GM12878 (cell line): Measurements from ENCODE around the gene PALLD. TPM values are rescaled to one million over a fixed set of nuclear protein-coding genes. Genes with fewer than 3 reads are reported as not detected.
A peak's percentile ranks its signal among the peaks of the same experiment; 100 is the strongest.

Experiments
- ATAC-seq: fragments of 200-7000 bp; cut with Tn5 transposase; 3 replicates; pipeline ENCODE4 v1.9.1; 2020; ENCODE audit warnings: mild to moderate bottlenecking, moderate library complexity
- BruUV-seq: library from RNA; stranded (reverse); fragments of 400-500 nt; replicated peaks from 2 replicates; lab custom pipeline; 2021; lab: Mats Ljungman, UMichigan
- CTCF ChIA-PET: fragments of 300-600 bp; sonication (Branson Sonifier 250); formaldehyde crosslinking; extraction: SDS; loops from one replicate; lab custom pipeline; 2021; ENCODE audit warnings: inconsistent platforms; lab: Yijun Ruan, JAX
- POLR2A ChIA-PET: fragments of 350-600 bp; formaldehyde crosslinking; extraction: SDS; loops from one replicate; lab custom pipeline; 2021; ENCODE audit warnings: inconsistent platforms; lab: Charles Lee
- RAD21 ChIA-PET: fragments of 300-600 bp; sonication (Branson Sonifier 250); formaldehyde crosslinking; loops from one replicate; lab custom pipeline; 2023; ENCODE audit warnings: antibody characterized with exemption; ENCODE audit not compliant: unreplicated experiment; lab: Charles Lee
- SMC1A ChIA-PET: fragments of 300-600 bp; sonication (Branson Sonifier 250); formaldehyde crosslinking; loops from one replicate; lab custom pipeline; 2023; ENCODE audit not compliant: unreplicated experiment, uncharacterized antibody; lab: Charles Lee
- DNase-seq: peaks from one replicate; pipeline ENCODE4 v3.0.0-alpha.2; 2011; ENCODE audit warnings: low read depth, low spot score
- FAIRE-seq: peaks from 3 replicates; lab custom pipeline; 2011; peaks lifted over from hg19 to GRCh38; lab: Jason Lieb, UNC
- H2AFZ ChIP-seq: 2 replicates; pipeline ENCODE4 v1.6.0; 2011; ENCODE audit warnings: low read depth, low read length, control low read depth; ENCODE audit not compliant: control insufficient read depth
- H3K27ac ChIP-seq: 2 replicates; pipeline ENCODE4 v1.5.1; 2011; ENCODE audit warnings: control low read depth; ENCODE audit not compliant: control insufficient read depth, insufficient read depth
- H3K27me3 ChIP-seq, 2 experiments: replicated peaks in 1 of 2; 2 replicates each; pipeline versions ENCODE4 v1.6.0 to v1.6.1; 2011; ENCODE audit warnings: low read length in 1 of 2; ENCODE audit not compliant: control insufficient read depth in 2 of 2, insufficient read depth in 2 of 2
- H3K36me3 ChIP-seq, 2 experiments: 2 replicates each; pipeline ENCODE4 v1.5.1; 2011; ENCODE audit warnings: low read length in 1 of 2; ENCODE audit not compliant: control insufficient read depth in 2 of 2, insufficient read depth in 2 of 2
- H3K4me1 ChIP-seq: 2 replicates; pipeline ENCODE4 v1.6.1; 2011; ENCODE audit warnings: mild to moderate bottlenecking, low read length, moderate library complexity, mixed read lengths; ENCODE audit not compliant: control insufficient read depth, insufficient read depth
- H3K4me2 ChIP-seq: 2 replicates; pipeline ENCODE4 v1.6.0; 2011; ENCODE audit warnings: control low read depth; ENCODE audit not compliant: control insufficient read depth, insufficient read depth
- H3K4me3 ChIP-seq: fragments of 200-600 bp; sonication (generic); 2 replicates; pipeline ENCODE4 v1.5.1; 2016
- H3K79me2 ChIP-seq: 2 replicates; pipeline ENCODE4 v1.6.0; 2011; ENCODE audit warnings: low read length; ENCODE audit not compliant: control insufficient read depth, insufficient read depth
- H3K9ac ChIP-seq: 2 replicates; pipeline ENCODE4 v1.8.0; 2011; ENCODE audit warnings: low read length, control low read depth, mixed read lengths; ENCODE audit not compliant: control insufficient read depth, insufficient read depth
- H3K9me3 ChIP-seq: replicated peaks from 3 replicates; pipeline ENCODE4 v1.5.1; 2011; ENCODE audit warnings: mild to moderate bottlenecking, low read length; ENCODE audit not compliant: control insufficient read depth, insufficient read depth
- H4K20me1 ChIP-seq: 2 replicates; pipeline ENCODE4 v1.6.0; 2011; ENCODE audit not compliant: control insufficient read depth, insufficient read depth
- ATF7 ChIP-seq: fragments of 450-650 bp; IDR thresholded peaks from 2 replicates; pipeline ENCODE4 v1.6.1; 2016; ENCODE audit warnings: low read depth, mild to moderate bottlenecking
- POLR2AphosphoS5 ChIP-seq: IDR thresholded peaks from 2 replicates; pipeline ENCODE4 v1.6.1; 2011; ENCODE audit warnings: mild to moderate bottlenecking, low read length, inconsistent platforms
- ZNF217 ChIP-seq: fragments of 450-650 bp; IDR thresholded peaks from 2 replicates; pipeline ENCODE4 v1.6.1; 2017; ENCODE audit warnings: antibody characterized with exemption, mild to moderate bottlenecking
- WGBS: methylation state at CpG from one replicate; pipeline ENCODE4 v1.1.6; 2016; ENCODE audit warnings: low lambda C conversion rate; ENCODE audit not compliant: insufficient replicate concordance, insufficient coverage; ENCODE audit errors: missing lambda C conversion rate; 5-methylcytosine and 5-hydroxymethylcytosine counted together
- in situ Hi-C: fragments of 300-500 bp; cut with MboI; formaldehyde crosslinking; loops from 9 replicates; pipeline ENCODE4 v1.14.3; 2018; ENCODE audit warnings: mixed read lengths
- intact Hi-C: fragments of 100-400 bp; cut with micrococcal nuclease; formaldehyde crosslinking; loops from one replicate; pipeline ENCODE4 v1.14.2; 2022; ENCODE audit not compliant: unreplicated experiment
- polyA plus RNA-seq, 11 experiments: library from polyadenylated mRNA; depleted of rRNA in 4 of 11; unstranded in 6 of 11; stranded (reverse) in 5 of 11; fragments of >200 nt; fragmentation: Nextera tagmentation in 4 of 11; fragmentation: Illumina TruSeq in 1 of 11; extraction: Ambion mirVana in 4 of 11; extraction: Trizol in 1 of 11; gene quantifications; 1 replicate in 1 of 11; 2 replicates in 10 of 11; pipeline versions ENCODE4 v1.2.1 to v1.2.3, GENCODE V29; 2011 to 2016; ENCODE audit warnings: inconsistent platforms in 2 of 11, missing spikeins in 2 of 11, low read depth in 1 of 11
- total RNA-seq, 4 experiments: library from RNA; depleted of rRNA in 3 of 4; stranded (reverse); fragments of >200 nt in 3 of 4; fragmentation: Illumina TruSeq in 1 of 4; extraction: Trizol in 1 of 4; gene quantifications; 2 replicates each; pipeline versions ENCODE4 v1.2.1 to v1.2.3, GENCODE V29; 2013 to 2021

The PALLD gene
- total and polyA plus RNA-seq, 10 of the 15 experiments (the other 5 are each of a cell fraction or from before 2014, with no cell fraction given), result 1.0 to 7.7 (median 1.7) TPM

DNA sequence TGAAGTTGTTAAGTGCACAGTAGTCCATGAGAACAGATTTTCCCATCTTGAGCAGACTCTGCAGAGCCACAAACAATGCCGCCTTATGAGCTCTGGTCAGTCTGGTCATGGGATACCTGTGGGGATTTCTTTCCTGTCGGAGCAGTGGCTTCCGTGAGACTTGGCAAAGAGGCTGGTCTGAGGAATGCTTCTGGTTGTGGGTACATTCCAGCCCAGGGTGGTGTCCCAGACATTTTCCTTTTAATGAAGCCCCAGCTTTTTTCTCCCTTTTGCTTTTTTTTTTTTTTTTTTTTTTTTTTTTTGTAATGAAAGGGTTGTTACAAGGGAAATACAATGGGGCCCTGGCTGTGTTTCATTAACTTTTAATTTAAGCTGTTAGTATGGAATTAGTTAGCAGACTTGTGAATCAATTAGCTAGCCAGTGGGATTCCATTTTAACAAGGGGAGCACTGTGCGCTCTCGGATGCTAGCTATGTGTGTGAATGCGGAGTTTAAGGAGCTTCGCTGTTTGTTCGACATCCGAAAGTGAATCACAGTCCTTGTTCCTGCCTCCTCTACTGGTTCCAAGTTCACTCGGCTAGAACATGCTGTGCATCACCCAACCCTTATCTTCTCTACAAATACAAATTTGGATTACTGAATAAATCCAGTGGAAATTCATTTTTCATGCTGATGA lies 288.1 kb downstream of the PALLD start (continued):
- no peak for TF ChIP-seq POLR2AphosphoS5

- H3K4me3 ChIP-seq, result no peak overlapping the region
- no peak overlapping the region for H2AFZ ChIP-seq
- no peaks in the 10 kb centered on the region for H3K79me2 ChIP-seq
- intact Hi-C loops (no loop called here), in situ Hi-C loops (no loop called here)
- no peak overlapping the region for H3K27ac ChIP-seq
- no peaks in the 10 kb centered on the region for H3K36me3 ChIP-seq
- SMC1A ChIA-PET, result interaction anchor here (1.8 kb wide), 1 partner anchor 56 kb away, joined by 6 read pairs; no protein-coding TSS in a partner anchor
- CTCF ChIA-PET, result interaction anchor here (1.7 kb wide), 1 partner anchor 76 kb away, joined by 4 read pairs; no protein-coding TSS in a partner anchor
- TF ChIP-seq ATF7, result no peak
- TF ChIP-seq ZNF217, result 0 out of 2 replicates have a peak, but pooled peaks have one; percentile 27
- H3K9ac ChIP-seq, result no peak overlapping the region
- no peaks in the 10 kb centered on the region for H3K9me3 ChIP-seq
- FAIRE-seq, result no peak
- no peak overlapping the region for H3K4me2 ChIP-seq
- WGBS, result 85% methylated on average over 1 of the region's 1 CpG
- no TSS peak for BruUV-seq
- no peak for DNase-seq
- no peaks in the 10 kb centered on the region for H4K20me1 ChIP-seq
- H3K27me3 ChIP-seq, result no peaks in the 10 kb centered on the region
- POLR2A ChIA-PET, result no interaction called here
- H3K4me1 ChIP-seq, result no peaks in the 10 kb centered on the region
- RAD21 ChIA-PET, result interaction anchor here (1.2 kb wide), 1 partner anchor 8 kb away, joined by 5 read pairs; no protein-coding TSS in a partner anchor
- ATAC-seq, result peak; percentile 78
Measured at GRCh38 chr4:168787334-168787733, 290.5 kb downstream of the PALLD start.
